ENCODE measurements around the gene FAM171A1.

- TF ChIP-seq CTCF (IDR thresholded peaks at IDR 0.05; ENCODE audit: low read length) (no peak), EZH2phosphoT487 (IDR thresholded peaks at IDR 0.05; ENCODE audit: low read length) (no peak), EZH2 (optimal IDR thresholded peaks at IDR 0.05; ENCODE audit: low read depth, low read length) (no peak)
Observed at GRCh38 chr10:15238555-15239335, 132.3 kb downstream of the FAM171A1 start.
